Keratinocyte (primary cell): Measurements from ENCODE around the gene CNN1. TPM values are rescaled to one million over a fixed set of nuclear protein-coding genes. Genes with fewer than 3 reads are reported as not detected.

ENCODE experiments used
- DNase-seq: peaks from one replicate; pipeline ENCODE4 v3.0.0-alpha.2; 2011; ENCODE audit warnings: low read depth, missing footprints, low spot score
- FAIRE-seq: peaks from 2 replicates; lab custom pipeline; 2011; peaks lifted over from hg19 to GRCh38; lab: Jason Lieb, UNC
- H2AFZ ChIP-seq: 2 replicates; pipeline ENCODE4 v1.6.0; 2012; ENCODE audit warnings: low read length, control low read depth, inconsistent platforms; ENCODE audit not compliant: control insufficient read depth
- H3K27ac ChIP-seq: 2 replicates; pipeline ENCODE4 v1.5.1; 2011; ENCODE audit warnings: low read length; ENCODE audit not compliant: control insufficient read depth, insufficient read depth
- H3K27me3 ChIP-seq: 3 replicates; pipeline ENCODE4 v1.6.0; 2011; ENCODE audit warnings: low read length; ENCODE audit not compliant: control insufficient read depth, insufficient read depth; ENCODE audit errors: extremely low read depth
- H3K36me3 ChIP-seq, 2 experiments: 2 replicates in 1 of 2; 3 replicates in 1 of 2; pipeline ENCODE4 v1.5.1; 2011; ENCODE audit warnings: low read length in 2 of 2, mild to moderate bottlenecking in 1 of 2; ENCODE audit not compliant: control insufficient read depth in 2 of 2, insufficient read depth in 2 of 2; ENCODE audit errors: extremely low read depth in 1 of 2
- H3K4me1 ChIP-seq: 3 replicates; pipeline ENCODE4 v1.5.1; 2011; ENCODE audit warnings: low read length; ENCODE audit not compliant: control insufficient read depth, insufficient read depth; ENCODE audit errors: extremely low read depth
- H3K4me2 ChIP-seq: 3 replicates; pipeline ENCODE4 v1.6.0; 2011; ENCODE audit warnings: low read depth, low read length; ENCODE audit not compliant: control insufficient read depth, insufficient read depth; ENCODE audit errors: extremely low read depth
- H3K4me3 ChIP-seq, 3 experiments: fragments of 200-600 bp in 1 of 3; sonication (generic) in 1 of 3; 2 replicates in 2 of 3; 3 replicates in 1 of 3; pipeline ENCODE4 v1.5.1; 2011 to 2016; ENCODE audit warnings: low read length in 3 of 3, mild to moderate bottlenecking in 3 of 3, control low read depth in 2 of 3, inconsistent platforms in 1 of 3, low read depth in 1 of 3, mixed read lengths in 1 of 3, mixed run types in 1 of 3, moderate library complexity in 1 of 3; ENCODE audit not compliant: control insufficient read depth in 2 of 3, insufficient read depth in 2 of 3; ENCODE audit errors: extremely low read depth in 1 of 3
- H3K79me2 ChIP-seq: 2 replicates; pipeline ENCODE4 v1.6.0; 2012; ENCODE audit warnings: low read length; ENCODE audit not compliant: control insufficient read depth, insufficient read depth
- H3K9ac ChIP-seq: 3 replicates; pipeline ENCODE4 v1.6.0; 2011; ENCODE audit warnings: low read length; ENCODE audit not compliant: control insufficient read depth, insufficient read depth; ENCODE audit errors: extremely low read depth
- H3K9me1 ChIP-seq: 3 replicates; pipeline ENCODE4 v1.6.0; 2011; ENCODE audit warnings: low read length; ENCODE audit not compliant: control insufficient read depth, insufficient read depth; ENCODE audit errors: extremely low read depth
- H3K9me3 ChIP-seq: 2 replicates; pipeline ENCODE4 v1.5.1; 2012; ENCODE audit warnings: low read depth, low read length; ENCODE audit not compliant: control insufficient read depth
- H4K20me1 ChIP-seq: 3 replicates; pipeline ENCODE4 v1.6.0; 2011; ENCODE audit warnings: low read length; ENCODE audit not compliant: control insufficient read depth, insufficient read depth; ENCODE audit errors: extremely low read depth
- CTCF ChIP-seq, 3 experiments: IDR thresholded peaks in 1 of 3; conservative IDR thresholded peaks in 1 of 3; optimal IDR thresholded peaks in 1 of 3; 2 replicates in 2 of 3; 3 replicates in 1 of 3; pipeline versions ENCODE3 to v1.5.1; 2011; ENCODE audit warnings: low read length in 3 of 3, mild to moderate bottlenecking in 3 of 3, moderate library complexity in 2 of 3, control low read depth in 1 of 3, inconsistent platforms in 1 of 3; ENCODE audit not compliant: insufficient read depth in 2 of 3; ENCODE audit errors: extremely low read depth in 1 of 3
- EZH2 ChIP-seq: IDR thresholded peaks from one replicate; pipeline ENCODE4 v1.6.1; 2012; ENCODE audit warnings: inconsistent platforms, mild to moderate bottlenecking, low read length, moderate library complexity
- dilution Hi-C: fragments of 300-500 bp; cut with MboI; formaldehyde crosslinking; loops from one replicate; pipeline ENCODE4 v1.7.0; 2020; ENCODE audit warnings: low sequenced_read_pairs; ENCODE audit not compliant: extremely low pct_ligation_motif_present
- polyA plus RNA-seq, 5 experiments: library from polyadenylated mRNA; depleted of rRNA in 3 of 5; stranded (reverse) in 3 of 5; stranded (forward) in 1 of 5; unstranded in 1 of 5; fragments of >200 nt; gene quantifications; 1 replicate in 1 of 5; 2 replicates in 3 of 5; 3 replicates in 1 of 5; pipeline versions ENCODE4 v1.2.1 to v1.2.3, GENCODE V29; 2011 to 2012; ENCODE audit warnings: missing spikeins in 2 of 5, low read depth in 1 of 5, low replicate concordance in 1 of 5

The CNN1 gene
- polyA plus RNA-seq, 1 donor (not counting 4 experiments of a cell fraction or from before 2014, with no cell fraction given), result not detected

DNA sequence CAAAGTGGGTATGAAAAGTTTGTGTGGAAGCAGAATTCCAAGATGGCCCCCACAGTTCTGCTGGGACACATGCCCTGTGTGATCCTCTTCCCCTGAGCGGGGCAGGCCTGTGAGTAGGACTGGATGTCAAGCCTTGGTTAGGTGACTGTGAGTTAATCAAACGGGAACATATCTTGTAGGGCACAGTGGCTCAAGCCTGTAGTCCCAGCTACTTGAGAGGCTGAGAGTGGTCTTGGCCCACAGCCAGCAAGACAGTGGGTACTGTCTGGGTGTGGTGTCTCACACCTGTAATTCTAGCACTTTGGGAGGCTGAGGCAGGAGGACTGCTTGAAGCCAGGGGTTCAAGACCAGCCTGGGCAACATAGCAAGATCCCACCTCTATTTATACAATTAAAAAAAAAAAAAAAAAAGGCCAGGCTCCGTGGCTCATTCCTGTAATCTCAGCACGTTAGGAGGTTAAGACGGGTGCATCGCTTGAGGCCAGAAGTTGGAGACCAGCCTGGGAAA, 39.4 kb upstream of the CNN1 start:
- Histone ChIP-seq H3K4me2 (no peak overlapping the region), H4K20me1 (no peaks in the 10 kb centered on the region), H3K9me3 (no peaks in the 10 kb centered on the region), H3K27me3 (no peaks in the 10 kb centered on the region), H3K79me2 (no peaks in the 10 kb centered on the region), H3K4me1 (peaks cover 5% of the 10 kb centered on the region), H3K9ac (no peak overlapping the region), H3K4me3 (no peak overlapping the region), H3K36me3 (peaks cover 2 to 6% of the 10 kb centered on the region in 2 experiments), H2AFZ (no peak overlapping the region), H3K9me1 (no peaks in the 10 kb centered on the region), H3K27ac (no peak overlapping the region)
- no peak for FAIRE-seq
- DNase-seq, result no peak
- no peak for TF ChIP-seq EZH2
- TF ChIP-seq CTCF (optimal IDR thresholded peaks at IDR 0.05 in 1 of 3, IDR thresholded peaks at IDR 0.05 in 1 of 3, conservative IDR thresholded peaks at IDR 0.05 in 1 of 3; ENCODE audit: extremely low read depth in 1 of 3, insufficient read depth in 2 of 3, low read length in 3 of 3), result no peak
- dilution Hi-C loops, result no loop called here

DNA sequence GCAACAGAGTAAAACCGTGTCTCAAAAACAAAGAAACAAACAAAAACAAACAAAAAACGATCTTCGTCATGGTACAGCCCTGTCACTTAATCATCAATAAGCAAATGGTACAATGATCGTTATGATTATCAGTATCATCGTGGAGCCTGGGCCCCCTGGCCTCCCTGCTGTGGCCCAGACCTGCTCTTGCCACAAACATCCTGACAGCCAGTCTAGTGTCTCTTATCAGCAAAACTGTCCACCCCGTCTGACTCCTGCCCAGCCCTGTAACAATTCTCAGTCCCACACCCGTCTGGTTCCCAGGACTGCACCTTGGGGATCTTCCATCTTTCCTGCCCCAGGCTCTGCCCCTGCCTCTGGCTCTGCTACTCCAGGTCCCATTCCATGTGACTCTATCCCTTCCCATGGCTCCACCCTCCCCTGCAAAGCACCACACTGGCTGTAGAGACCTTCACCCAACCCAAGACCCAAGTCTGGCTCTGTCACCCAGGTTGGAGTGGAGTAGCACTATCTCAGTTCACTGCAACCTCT, 38.7 kb upstream of the CNN1 start:
- Histone ChIP-seq H3K4me3 (no peak overlapping the region), H3K9me3 (no peaks in the 10 kb centered on the region), H3K27me3 (no peaks in the 10 kb centered on the region), H3K9ac (no peak overlapping the region), H3K79me2 (no peaks in the 10 kb centered on the region), H3K27ac (no peak overlapping the region), H2AFZ (no peak overlapping the region), H3K36me3 (peaks cover 2 to 6% of the 10 kb centered on the region in 2 experiments), H3K9me1 (no peaks in the 10 kb centered on the region), H3K4me1 (peaks cover 9% of the 10 kb centered on the region), H4K20me1 (no peaks in the 10 kb centered on the region), H3K4me2 (no peak overlapping the region)
- FAIRE-seq (no peak), DNase-seq (no peak)
- dilution Hi-C loops, result no loop called here
- no peak for TF ChIP-seq EZH2
- no peak for TF ChIP-seq CTCF (optimal IDR thresholded peaks at IDR 0.05 in 1 of 3, IDR thresholded peaks at IDR 0.05 in 1 of 3, conservative IDR thresholded peaks at IDR 0.05 in 1 of 3; ENCODE audit: extremely low read depth in 1 of 3, insufficient read depth in 2 of 3, low read length in 3 of 3)
